Parathyroid adenoma (tissue), 2 donors: ENCODE results near the gene PPARD.

Experiments
- H2AFZ ChIP-seq: fragments of 300-600 bp; sonication (generic); one replicate; pipeline ENCODE4 v1.7.0; 2017; ENCODE audit warnings: antibody characterized with exemption, mild to moderate bottlenecking
- H3K27ac ChIP-seq: fragments of 300-600 bp; sonication (generic); one replicate; pipeline ENCODE4 v1.7.0; 2017
- H3K27me3 ChIP-seq: fragments of 300-600 bp; sonication (generic); one replicate; pipeline ENCODE4 v1.7.0; 2017; ENCODE audit warnings: low read length; ENCODE audit not compliant: control insufficient read depth, insufficient read depth
- H3K36me3 ChIP-seq: fragments of 300-600 bp; sonication (generic); one replicate; pipeline ENCODE4 v1.7.0; 2017; ENCODE audit warnings: low read length; ENCODE audit not compliant: control insufficient read depth, insufficient read depth
- H3K4me1 ChIP-seq: fragments of 300-600 bp; sonication (generic); one replicate; pipeline ENCODE4 v1.7.0; 2017; ENCODE audit warnings: control low read depth
- H3K4me2 ChIP-seq: fragments of 300-600 bp; sonication (generic); one replicate; pipeline ENCODE4 v1.7.0; 2017; ENCODE audit warnings: low read length
- H3K4me3 ChIP-seq: fragments of 300-600 bp; sonication (generic); one replicate; pipeline ENCODE4 v1.7.0; 2017; ENCODE audit warnings: low read depth, low read length
- H3K79me2 ChIP-seq: fragments of 300-600 bp; sonication (generic); one replicate; pipeline ENCODE4 v1.7.0; 2017; ENCODE audit warnings: control low read depth
- H3K9ac ChIP-seq: fragments of 300-600 bp; sonication (generic); one replicate; pipeline ENCODE4 v1.7.0; 2017; ENCODE audit warnings: mild to moderate bottlenecking
- H3K9me3 ChIP-seq: fragments of 300-600 bp; sonication (generic); one replicate; pipeline ENCODE4 v1.7.0; 2017; ENCODE audit warnings: low read length; ENCODE audit not compliant: control insufficient read depth
- TF ChIP-seq, protein P1 (sequence below): fragments of 300-600 bp; sonication (generic); IDR thresholded peaks from one replicate; pipeline ENCODE4 v1.7.0; 2017; ENCODE audit warnings: antibody characterized with exemption, mild to moderate bottlenecking
- donor health status: primary hyperparathyroidism.

PPARD gene

GRCh38 chr6:35312807-35313206, 29.6 kb upstream of the PPARD start:
- Histone ChIP-seq H2AFZ (no peak overlapping the region), H3K27ac (no peak overlapping the region), H3K9ac (no peak overlapping the region), H3K4me3 (no peak overlapping the region), H3K27me3 (no peaks in the 10 kb centered on the region), H3K36me3 (no peaks in the 10 kb centered on the region), H3K4me2 (no peak overlapping the region), H3K79me2 (no peaks in the 10 kb centered on the region), H3K4me1 (peaks cover 3% of the 10 kb centered on the region), H3K9me3 (no peaks in the 10 kb centered on the region)
- TF ChIP-seq, protein P1, sequence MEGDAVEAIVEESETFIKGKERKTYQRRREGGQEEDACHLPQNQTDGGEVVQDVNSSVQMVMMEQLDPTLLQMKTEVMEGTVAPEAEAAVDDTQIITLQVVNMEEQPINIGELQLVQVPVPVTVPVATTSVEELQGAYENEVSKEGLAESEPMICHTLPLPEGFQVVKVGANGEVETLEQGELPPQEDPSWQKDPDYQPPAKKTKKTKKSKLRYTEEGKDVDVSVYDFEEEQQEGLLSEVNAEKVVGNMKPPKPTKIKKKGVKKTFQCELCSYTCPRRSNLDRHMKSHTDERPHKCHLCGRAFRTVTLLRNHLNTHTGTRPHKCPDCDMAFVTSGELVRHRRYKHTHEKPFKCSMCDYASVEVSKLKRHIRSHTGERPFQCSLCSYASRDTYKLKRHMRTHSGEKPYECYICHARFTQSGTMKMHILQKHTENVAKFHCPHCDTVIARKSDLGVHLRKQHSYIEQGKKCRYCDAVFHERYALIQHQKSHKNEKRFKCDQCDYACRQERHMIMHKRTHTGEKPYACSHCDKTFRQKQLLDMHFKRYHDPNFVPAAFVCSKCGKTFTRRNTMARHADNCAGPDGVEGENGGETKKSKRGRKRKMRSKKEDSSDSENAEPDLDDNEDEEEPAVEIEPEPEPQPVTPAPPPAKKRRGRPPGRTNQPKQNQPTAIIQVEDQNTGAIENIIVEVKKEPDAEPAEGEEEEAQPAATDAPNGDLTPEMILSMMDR, result no peak

DNA sequence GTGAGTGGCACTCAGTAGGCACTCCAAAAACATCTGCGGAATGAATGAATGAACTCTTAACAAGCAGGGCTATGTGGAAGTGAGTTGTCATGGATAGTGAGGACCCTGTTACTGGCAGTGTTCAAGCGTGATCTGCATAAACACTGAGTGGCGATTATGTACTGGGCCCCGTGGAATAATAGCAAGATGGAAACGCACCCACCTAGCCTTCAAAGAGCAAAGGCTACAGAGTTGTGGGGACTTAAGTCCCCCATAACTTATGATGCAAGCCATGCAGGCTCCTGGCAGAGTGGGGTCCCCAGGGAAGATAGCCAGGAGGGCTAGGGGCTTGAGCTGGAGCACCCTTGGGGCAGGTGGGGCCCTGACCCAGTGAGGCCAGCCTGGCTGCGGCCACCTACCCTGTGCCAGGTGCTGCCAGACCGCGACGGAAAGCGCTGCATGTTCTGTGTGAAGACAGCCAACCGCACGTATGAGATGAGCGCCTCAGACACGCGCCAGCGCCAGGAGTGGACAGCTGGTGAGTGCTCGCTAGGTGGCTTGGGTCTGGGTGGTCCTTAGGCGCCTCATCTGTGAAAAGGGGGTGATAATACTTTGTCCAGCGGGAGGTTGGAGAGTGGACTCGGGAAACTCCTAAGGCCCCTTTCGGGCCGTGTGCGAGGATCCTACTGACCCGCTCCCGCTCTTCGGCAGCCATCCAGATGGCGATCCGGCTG, 24.7 kb upstream of the PPARD start:
- no peaks in the 10 kb centered on the region for H3K9me3 ChIP-seq
- no peaks in the 10 kb centered on the region for H3K27me3 ChIP-seq
- H3K36me3 ChIP-seq, result no peaks in the 10 kb centered on the region
- peak overlapping the region; percentile 59 for H3K4me3 ChIP-seq
- no peak overlapping the region for H3K9ac ChIP-seq
- peak overlapping the region; percentile 70 for H3K4me2 ChIP-seq
- TF ChIP-seq, protein P1, result no peak
- H3K27ac ChIP-seq, result peak overlapping the region; percentile 43
- H3K79me2 ChIP-seq, result no peaks in the 10 kb centered on the region
- peak overlapping the region; percentile 94 for H2AFZ ChIP-seq
- peaks cover 3% of the 10 kb centered on the region for H3K4me1 ChIP-seq

GRCh38 chr6:35318196-35319171, 23.9 kb upstream of the PPARD start:
- Histone ChIP-seq H3K27ac (peak overlapping the region; percentile 43), H3K4me2 (peak overlapping the region; percentile 70), H3K79me2 (no peaks in the 10 kb centered on the region)

DNA sequence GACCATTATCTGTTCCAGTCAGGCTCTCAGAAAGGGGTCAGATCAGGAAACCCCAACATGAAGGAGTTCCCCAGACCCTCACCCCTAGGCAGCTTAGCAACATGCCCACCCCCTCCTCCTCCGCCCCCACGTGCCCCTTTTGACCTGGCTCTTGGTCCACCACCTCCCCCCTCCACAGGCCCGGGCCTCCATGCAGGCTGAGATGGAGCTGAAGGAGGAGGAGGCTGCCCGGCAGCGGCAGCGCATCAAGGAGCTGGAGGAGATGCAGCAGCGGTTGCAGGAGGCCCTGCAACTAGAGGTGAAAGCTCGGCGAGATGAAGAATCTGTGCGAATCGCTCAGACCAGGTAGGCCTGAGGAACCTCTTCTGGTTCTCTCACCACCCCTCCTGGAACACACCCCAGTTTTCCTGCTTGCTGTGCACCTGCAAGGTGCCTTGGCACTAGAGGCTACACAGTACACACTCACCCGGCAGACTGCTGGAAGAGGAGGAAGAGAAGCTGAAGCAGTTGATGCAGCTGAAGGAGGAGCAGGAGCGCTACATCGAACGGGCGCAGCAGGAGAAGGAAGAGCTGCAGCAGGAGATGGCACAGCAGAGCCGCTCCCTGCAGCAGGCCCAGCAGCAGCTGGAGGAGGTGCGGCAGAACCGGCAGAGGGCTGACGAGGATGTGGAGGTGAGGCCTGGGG, 22.9 kb upstream of the PPARD start:
- Histone ChIP-seq H3K9me3 (no peaks in the 10 kb centered on the region), H3K79me2 (no peaks in the 10 kb centered on the region), H2AFZ (no peak overlapping the region), H3K4me1 (peaks cover 3% of the 10 kb centered on the region), H3K27me3 (no peaks in the 10 kb centered on the region), H3K4me2 (no peak overlapping the region), H3K27ac (no peak overlapping the region), H3K36me3 (no peaks in the 10 kb centered on the region), H3K9ac (no peak overlapping the region), H3K4me3 (no peak overlapping the region)
- TF ChIP-seq, protein P1, result no peak

More at GRCh38 chr6:35318196-35319171, 23.9 kb upstream of the PPARD start:
- Histone ChIP-seq H2AFZ (peak overlapping the region; percentile 94), H3K36me3 (no peaks in the 10 kb centered on the region), H3K9ac (no peak overlapping the region), H3K4me3 (peak overlapping the region; percentile 59), H3K27me3 (no peaks in the 10 kb centered on the region), H3K9me3 (no peaks in the 10 kb centered on the region), H3K4me1 (peaks cover 3% of the 10 kb centered on the region)
- TF ChIP-seq, protein P1, result no peak
